HG03159 (cell line): ENCODE data around the gene CAPRIN1.

Source experiments
- ATAC-seq: cut with Tn5 transposase; IDR thresholded peaks from one replicate; pipeline ENCODE4 v1.9.1; 2021; ENCODE audit warnings: mild to moderate bottlenecking, moderate library complexity; ENCODE audit not compliant: unreplicated experiment

The CAPRIN1 gene

GRCh38 chr11:34051349-34052035, at the start of gene CAPRIN1:
CAPRIN1 (plus strand) TSS chr11:34051731; CDS start chr11:34052421, 690 bp downstream.
- peak; percentile 61 for ATAC-seq

GRCh38 chr11:34002420-34002819, 49.1 kb upstream of the CAPRIN1 start:
- no peak for ATAC-seq

- no peak for ATAC-seq
Observed at GRCh38 chr11:34004236-34004635, 47.3 kb upstream of the CAPRIN1 start.

GRCh38 chr11:34006876-34007275, 44.7 kb upstream of the CAPRIN1 start:
- no peak for ATAC-seq

GRCh38 chr11:34012734-34013133, 38.8 kb upstream of the CAPRIN1 start:
- no peak for ATAC-seq

- ATAC-seq: no peak
Observed at GRCh38 chr11:34013898-34014571, 37.5 kb upstream of the CAPRIN1 start.

GRCh38 chr11:34021977-34022735, 29.4 kb upstream of the CAPRIN1 start:
- ATAC-seq: no peak

GRCh38 chr11:34026432-34026831, 25.1 kb upstream of the CAPRIN1 start:
- ATAC-seq: no peak

GRCh38 chr11:34027516-34028408, 23.8 kb upstream of the CAPRIN1 start:
- ATAC-seq: no peak

- ATAC-seq: no peak
Observed at GRCh38 chr11:34028425-34028824, 23.1 kb upstream of the CAPRIN1 start.

- no peak for ATAC-seq
Observed at GRCh38 chr11:34029176-34029575, 22.4 kb upstream of the CAPRIN1 start.

GRCh38 chr11:34030382-34030781, 21.1 kb upstream of the CAPRIN1 start:
- no peak for ATAC-seq

GRCh38 chr11:34033399-34033798, 18.1 kb upstream of the CAPRIN1 start:
- ATAC-seq: no peak

GRCh38 chr11:34034053-34034452, 17.5 kb upstream of the CAPRIN1 start:
- no peak for ATAC-seq

- no peak for ATAC-seq
Observed at GRCh38 chr11:34036456-34036855, 15.1 kb upstream of the CAPRIN1 start.

GRCh38 chr11:34037016-34037415, 14.5 kb upstream of the CAPRIN1 start:
- ATAC-seq: no peak

GRCh38 chr11:34040571-34040970, 11.0 kb upstream of the CAPRIN1 start:
- ATAC-seq: no peak

GRCh38 chr11:34044664-34045485, 6.7 kb upstream of the CAPRIN1 start:
- no peak for ATAC-seq

GRCh38 chr11:34049028-34049427, 2.5 kb upstream of the CAPRIN1 start:
- no peak for ATAC-seq
